HCT116 (cell line): ENCODE measurements around the gene SIK3. TPM values are rescaled to one million over a fixed set of nuclear protein-coding genes. Genes with fewer than 3 reads are reported as not detected.

Experiments
- ATAC-seq: fragments of 200-7000 bp; cut with Tn5 transposase; 2 replicates; pipeline ENCODE4 v1.9.1; 2020; ENCODE audit warnings: mild to moderate bottlenecking, moderate library complexity
- BruUV-seq: library from RNA; stranded (reverse); fragments of 400-500 nt; replicated peaks from 2 replicates; lab custom pipeline; 2021; lab: Mats Ljungman, UMichigan
- CTCF ChIA-PET: fragments of 300-600 bp; sonication (Branson Sonifier 250); formaldehyde crosslinking; loops from one replicate; lab custom pipeline; 2021; ENCODE audit warnings: antibody characterized with exemption; lab: Charles Lee
- POLR2A ChIA-PET: fragments of 300-600, 350-600 bp; sonication (Branson Sonifier 250); formaldehyde crosslinking; loops from one replicate; lab custom pipeline; 2021; ENCODE audit warnings: antibody characterized with exemption; lab: Charles Lee
- RAD21 ChIA-PET, 2 experiments: fragments of 300-600 bp; sonication (Branson Sonifier 250); formaldehyde crosslinking; loops; one replicate each; lab custom pipeline; 2023; ENCODE audit warnings: low total read pairs in 2 of 2; ENCODE audit not compliant: uncharacterized antibody in 2 of 2, unreplicated experiment in 2 of 2, low non-redundant PET in 1 of 2; lab: Charles Lee
- DNase-seq: peaks from one replicate; pipeline ENCODE4 v3.0.0-alpha.2; 2010; ENCODE audit warnings: low read depth, low spot score
- H2AFZ ChIP-seq: fragments of 200-600 bp; shearing (Covaris generic), sonication (generic); 2 replicates; pipeline ENCODE4 v1.6.1; 2017; ENCODE audit warnings: low read depth, mixed run types, mixed read lengths, antibody characterized with exemption, low read length; ENCODE audit not compliant: poor library complexity, severe bottlenecking
- H3K27ac ChIP-seq: 2 replicates; pipeline ENCODE4 v1.5.1; 2012; ENCODE audit warnings: low read depth, low read length
- H3K27me3 ChIP-seq: fragments of 200-600 bp; sonication (generic); 2 replicates; pipeline ENCODE4 v1.6.1; 2016; ENCODE audit warnings: mixed run types, low read length, mixed read lengths; ENCODE audit not compliant: insufficient read depth
- H3K36me3 ChIP-seq, 2 experiments: fragments of 200-500 bp in 1 of 2; fragments of 200-600 bp in 1 of 2; sonication (Bioruptor generic) in 1 of 2; sonication (generic) in 1 of 2; 2 replicates each; pipeline versions ENCODE4 v1.5.1 to v1.6.1; 2014 to 2016; ENCODE audit warnings: low read length in 2 of 2, inconsistent platforms in 1 of 2, mixed read lengths in 1 of 2, mixed run types in 1 of 2; ENCODE audit not compliant: insufficient read depth in 2 of 2, control insufficient read depth in 1 of 2
- H3K4me1 ChIP-seq, 2 experiments: fragments of 200-600 bp in 1 of 2; sonication (generic) in 1 of 2; 2 replicates each; pipeline versions ENCODE4 v1.5.1 to v1.6.1; 2012 to 2017; ENCODE audit warnings: low read length in 2 of 2, inconsistent platforms in 1 of 2, mild to moderate bottlenecking in 1 of 2, mixed read lengths in 1 of 2, mixed run types in 1 of 2, moderate library complexity in 1 of 2; ENCODE audit not compliant: insufficient read depth in 2 of 2, control insufficient read depth in 1 of 2
- H3K4me2 ChIP-seq: fragments of 200-600 bp; sonication (generic); 2 replicates; pipeline ENCODE4 v1.6.1; 2017; ENCODE audit warnings: mixed run types, low read length, mixed read lengths
- H3K4me3 ChIP-seq, 2 experiments: fragments of 200-600 bp in 1 of 2; sonication (generic) in 1 of 2; replicated peaks in 1 of 2; 2 replicates each; pipeline ENCODE4 v1.5.1; 2011 to 2016; ENCODE audit warnings: low read length in 2 of 2, control low read depth in 1 of 2, low read depth in 1 of 2, mild to moderate bottlenecking in 1 of 2, mixed read lengths in 1 of 2, mixed run types in 1 of 2
- H3K79me2 ChIP-seq: fragments of 200-600 bp; sonication (generic); 2 replicates; pipeline ENCODE4 v1.6.1; 2017; ENCODE audit warnings: mild to moderate bottlenecking, mixed run types, low read length, moderate library complexity, mixed read lengths; ENCODE audit not compliant: insufficient read depth
- H3K9ac ChIP-seq: fragments of 200-600 bp; sonication (generic); 2 replicates; pipeline ENCODE4 v1.6.1; 2016; ENCODE audit warnings: low read length, mixed read lengths
- H3K9me2 ChIP-seq: fragments of 200-600 bp; sonication (generic), shearing (Covaris generic); 2 replicates; pipeline ENCODE4 v1.6.1; 2017; ENCODE audit warnings: mixed run types, mild to moderate bottlenecking, moderate library complexity; ENCODE audit not compliant: insufficient read depth
- H3K9me3 ChIP-seq, 2 experiments: fragments of 200-500 bp in 1 of 2; fragments of 200-600 bp in 1 of 2; sonication (Bioruptor generic) in 1 of 2; sonication (generic) in 1 of 2; 2 replicates each; pipeline ENCODE4 v1.6.1; 2014 to 2017; ENCODE audit warnings: low read length in 2 of 2, mixed read lengths in 2 of 2, inconsistent platforms in 1 of 2, low read depth in 1 of 2, mild to moderate bottlenecking in 1 of 2, mixed run types in 1 of 2, moderate library complexity in 1 of 2; ENCODE audit not compliant: control insufficient read depth in 1 of 2, insufficient read depth in 1 of 2
- H4K20me1 ChIP-seq: fragments of 200-600 bp; sonication (generic), shearing (Covaris generic); 2 replicates; pipeline ENCODE4 v1.6.1; 2017; ENCODE audit warnings: mixed run types, mild to moderate bottlenecking, moderate library complexity; ENCODE audit not compliant: insufficient read depth
- CBX3 ChIP-seq: IDR thresholded peaks from 2 replicates; pipeline ENCODE4 v1.6.1; 2012; ENCODE audit warnings: low read depth
- FOSL1 ChIP-seq: IDR thresholded peaks from 2 replicates; pipeline ENCODE4 v1.6.1; 2012; ENCODE audit warnings: low read depth
- POLR2AphosphoS5 ChIP-seq: IDR thresholded peaks from 2 replicates; pipeline ENCODE4 v1.6.1; 2011; ENCODE audit warnings: mild to moderate bottlenecking, low read depth, low read length, moderate library complexity
- TCF7L2 ChIP-seq: IDR thresholded peaks from 2 replicates; pipeline ENCODE4 v1.7.0; 2011; ENCODE audit warnings: borderline replicate concordance, inconsistent platforms; ENCODE audit not compliant: insufficient read depth, insufficient read length; ENCODE audit errors: extremely low read depth
- intact Hi-C: fragments of 100-400 bp; cut with micrococcal nuclease; formaldehyde crosslinking; loops from 2 replicates; pipeline ENCODE4 v1.10.0; 2022
- total RNA-seq: library from RNA; stranded (reverse); gene quantifications from one replicate; pipeline ENCODE4 v1.2.1, GENCODE V29; 2021; ENCODE audit not compliant: unreplicated experiment
- TF ChIP-seq, protein P1 (sequence below): IDR thresholded peaks from 2 replicates; pipeline ENCODE4 v1.6.1; 2011; ENCODE audit warnings: mild to moderate bottlenecking, low read length, moderate library complexity; ENCODE audit not compliant: insufficient replicate concordance; ENCODE audit errors: extremely low read depth

Gene SIK3
- total RNA-seq, 1 experiment from 2014 or later = 21.0 TPM

DNA sequence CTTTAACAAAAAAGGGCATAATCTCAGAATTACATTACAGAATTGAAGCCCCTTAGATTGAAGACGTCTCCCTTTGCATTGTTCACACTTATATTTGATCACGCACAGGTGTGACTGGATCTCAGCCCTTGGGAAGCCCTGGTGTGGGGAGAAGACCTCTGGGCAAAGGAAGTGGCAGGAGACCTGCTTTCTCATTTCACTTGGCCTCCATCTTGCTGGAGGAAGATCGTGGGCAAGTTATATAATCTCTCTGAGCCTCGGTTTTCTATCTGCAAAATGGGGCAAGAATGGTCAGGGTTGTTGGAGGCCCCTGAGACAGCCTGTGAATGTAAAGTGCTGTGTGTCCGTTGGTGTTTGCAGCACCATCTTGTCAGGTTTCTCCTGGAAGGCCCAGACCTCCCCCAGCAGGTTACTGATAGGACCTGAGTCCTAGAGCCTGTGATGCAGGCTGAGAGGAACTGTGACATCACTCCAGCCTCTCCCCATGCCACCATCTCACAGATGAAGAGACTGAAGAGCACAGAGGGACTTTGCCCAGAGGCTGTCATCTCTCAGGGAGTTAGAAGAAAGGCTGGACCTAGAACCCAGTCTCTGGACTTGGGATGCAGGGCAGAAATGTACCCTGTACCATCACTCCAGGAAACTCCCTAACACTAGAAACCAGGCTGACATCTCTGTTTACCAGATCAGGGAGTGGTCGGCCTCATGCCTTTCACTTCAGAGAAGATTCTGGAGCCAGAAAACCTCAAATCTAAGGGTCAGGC lies 259.7 kb downstream of the SIK3 start:
- Histone ChIP-seq H4K20me1 (no peaks in the 10 kb centered on the region), H3K27me3 (no peaks in the 10 kb centered on the region), H3K79me2 (no peaks in the 10 kb centered on the region), H3K4me1 (peaks cover 8 to 15% of the 10 kb centered on the region in 2 experiments), H3K9ac (no peak overlapping the region), H3K9me3 (no peaks in the 10 kb centered on the region), H2AFZ (no peak overlapping the region)
- intact Hi-C loops = no loop called here
- RAD21 ChIA-PET = no interaction called here
- no peak for ATAC-seq
- CTCF ChIA-PET = no interaction called here
- no peak for TF ChIP-seq CBX3
- TF ChIP-seq FOSL1 = no peak
- TF ChIP-seq TCF7L2 = no peak
- TF ChIP-seq, protein P1, sequence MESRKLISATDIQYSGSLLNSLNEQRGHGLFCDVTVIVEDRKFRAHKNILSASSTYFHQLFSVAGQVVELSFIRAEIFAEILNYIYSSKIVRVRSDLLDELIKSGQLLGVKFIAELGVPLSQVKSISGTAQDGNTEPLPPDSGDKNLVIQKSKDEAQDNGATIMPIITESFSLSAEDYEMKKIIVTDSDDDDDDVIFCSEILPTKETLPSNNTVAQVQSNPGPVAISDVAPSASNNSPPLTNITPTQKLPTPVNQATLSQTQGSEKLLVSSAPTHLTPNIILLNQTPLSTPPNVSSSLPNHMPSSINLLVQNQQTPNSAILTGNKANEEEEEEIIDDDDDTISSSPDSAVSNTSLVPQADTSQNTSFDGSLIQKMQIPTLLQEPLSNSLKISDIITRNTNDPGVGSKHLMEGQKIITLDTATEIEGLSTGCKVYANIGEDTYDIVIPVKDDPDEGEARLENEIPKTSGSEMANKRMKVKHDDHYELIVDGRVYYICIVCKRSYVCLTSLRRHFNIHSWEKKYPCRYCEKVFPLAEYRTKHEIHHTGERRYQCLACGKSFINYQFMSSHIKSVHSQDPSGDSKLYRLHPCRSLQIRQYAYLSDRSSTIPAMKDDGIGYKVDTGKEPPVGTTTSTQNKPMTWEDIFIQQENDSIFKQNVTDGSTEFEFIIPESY = no peak
- TF ChIP-seq POLR2AphosphoS5 = no peak
- TF ChIP-seq, all 23 proteins: peak for 0
- Histone ChIP-seq H3K4me2 (no peak overlapping the region), H3K27ac (no peak overlapping the region), H3K36me3 (peaks cover 0 to 2% of the 10 kb centered on the region in 2 experiments; a peak in 1 of 4 replicates), H3K4me3 (no peak overlapping the region), H3K9me2 (no peaks in the 10 kb centered on the region)
- POLR2A ChIA-PET = no interaction called here
- no TSS peak for BruUV-seq
- no peak for DNase-seq
